Measurements from ENCODE around the gene SLC22A23.

Gene SLC22A23

GRCh38 chr6:3268680-3269079 lies 188.2 kb downstream of the SLC22A23 start:
- no peak for ATAC-seq (ENCODE audit: insufficient read depth, low read depth)
- peaks cover 85% of the 10 kb centered on the region for H3K36me3 ChIP-seq (ENCODE audit: insufficient read depth, low read length)

GRCh38 chr6:3267162-3267561 lies 189.7 kb downstream of the SLC22A23 start:
- ATAC-seq (ENCODE audit: insufficient read depth, low read depth) (no peak), DNase-seq (no peak)
- TF ChIP-seq, protein P1, sequence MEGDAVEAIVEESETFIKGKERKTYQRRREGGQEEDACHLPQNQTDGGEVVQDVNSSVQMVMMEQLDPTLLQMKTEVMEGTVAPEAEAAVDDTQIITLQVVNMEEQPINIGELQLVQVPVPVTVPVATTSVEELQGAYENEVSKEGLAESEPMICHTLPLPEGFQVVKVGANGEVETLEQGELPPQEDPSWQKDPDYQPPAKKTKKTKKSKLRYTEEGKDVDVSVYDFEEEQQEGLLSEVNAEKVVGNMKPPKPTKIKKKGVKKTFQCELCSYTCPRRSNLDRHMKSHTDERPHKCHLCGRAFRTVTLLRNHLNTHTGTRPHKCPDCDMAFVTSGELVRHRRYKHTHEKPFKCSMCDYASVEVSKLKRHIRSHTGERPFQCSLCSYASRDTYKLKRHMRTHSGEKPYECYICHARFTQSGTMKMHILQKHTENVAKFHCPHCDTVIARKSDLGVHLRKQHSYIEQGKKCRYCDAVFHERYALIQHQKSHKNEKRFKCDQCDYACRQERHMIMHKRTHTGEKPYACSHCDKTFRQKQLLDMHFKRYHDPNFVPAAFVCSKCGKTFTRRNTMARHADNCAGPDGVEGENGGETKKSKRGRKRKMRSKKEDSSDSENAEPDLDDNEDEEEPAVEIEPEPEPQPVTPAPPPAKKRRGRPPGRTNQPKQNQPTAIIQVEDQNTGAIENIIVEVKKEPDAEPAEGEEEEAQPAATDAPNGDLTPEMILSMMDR (IDR thresholded peaks at IDR 0.05; ENCODE audit: borderline replicate concordance, extremely low read depth, low read length, poor library complexity, severe bottlenecking) = no peak
- TF ChIP-seq EZH2 (IDR thresholded peaks at IDR 0.05; ENCODE audit: borderline replicate concordance, low read depth, low read length, severe bottlenecking) = no peak
- peaks cover 86% of the 10 kb centered on the region for H3K36me3 ChIP-seq (ENCODE audit: insufficient read depth, low read length)
- H3K9me3 ChIP-seq (ENCODE audit: insufficient read depth, low read length, severe bottlenecking) = no peaks in the 10 kb centered on the region
- H3K4me1 ChIP-seq (ENCODE audit: insufficient read depth, low read length) = peaks cover 14% of the 10 kb centered on the region
- H3K79me2 ChIP-seq (ENCODE audit: insufficient read depth, low read length) = peaks cover 84% of the 10 kb centered on the region
- no peak overlapping the region for H3K27ac ChIP-seq (ENCODE audit: low read length)
- H3K27me3 ChIP-seq (ENCODE audit: insufficient read depth, low read length, poor library complexity) = no peaks in the 10 kb centered on the region
- peaks cover 88% of the 10 kb centered on the region for H4K20me1 ChIP-seq (ENCODE audit: insufficient read depth, low read length)
- H3K4me3 ChIP-seq (ENCODE audit: low read depth in 1 of 2, low read length in 2 of 2) = no peak overlapping the region
- H3K9ac ChIP-seq (ENCODE audit: low read depth, low read length) = no peak overlapping the region
- H3K4me2 ChIP-seq (ENCODE audit: insufficient read depth, low read length) = no peak overlapping the region
- H2AFZ ChIP-seq (ENCODE audit: low read depth, low read length) = no peak overlapping the region

More at GRCh38 chr6:3268680-3269079, 188.2 kb downstream of the SLC22A23 start:
- no peak for DNase-seq
- no peak overlapping the region for H3K9ac ChIP-seq (ENCODE audit: low read depth, low read length)
- H3K27me3 ChIP-seq (ENCODE audit: insufficient read depth, low read length, poor library complexity) = no peaks in the 10 kb centered on the region
- H3K27ac ChIP-seq (ENCODE audit: low read length) = no peak overlapping the region
- H2AFZ ChIP-seq (ENCODE audit: low read depth, low read length) = no peak overlapping the region
- peaks cover 4% of the 10 kb centered on the region; the same call in 1 of the 2 replicates for H3K4me1 ChIP-seq (ENCODE audit: insufficient read depth, low read length)
- H3K4me2 ChIP-seq (ENCODE audit: insufficient read depth, low read length) = no peak overlapping the region
- H3K79me2 ChIP-seq (ENCODE audit: insufficient read depth, low read length) = peaks cover 75% of the 10 kb centered on the region
- peaks cover 87% of the 10 kb centered on the region for H4K20me1 ChIP-seq (ENCODE audit: insufficient read depth, low read length)
- TF ChIP-seq, protein P1 (IDR thresholded peaks at IDR 0.05; ENCODE audit: borderline replicate concordance, extremely low read depth, low read length, poor library complexity, severe bottlenecking) = no peak
- TF ChIP-seq EZH2 (IDR thresholded peaks at IDR 0.05; ENCODE audit: borderline replicate concordance, low read depth, low read length, severe bottlenecking) = no peak
- H3K4me3 ChIP-seq (ENCODE audit: low read depth in 1 of 2, low read length in 2 of 2) = no peak overlapping the region
- H3K9me3 ChIP-seq (ENCODE audit: insufficient read depth, low read length, severe bottlenecking) = no peaks in the 10 kb centered on the region

GRCh38 chr6:3266170-3266569 lies 190.7 kb downstream of the SLC22A23 start:
- no peak for TF ChIP-seq EZH2 (IDR thresholded peaks at IDR 0.05; ENCODE audit: borderline replicate concordance, low read depth, low read length, severe bottlenecking)
- TF ChIP-seq, protein P1 (IDR thresholded peaks at IDR 0.05; ENCODE audit: borderline replicate concordance, extremely low read depth, low read length, poor library complexity, severe bottlenecking) = no peak
- Histone ChIP-seq H3K79me2 (ENCODE audit: insufficient read depth, low read length) (peaks cover 90% of the 10 kb centered on the region), H3K9me3 (ENCODE audit: insufficient read depth, low read length, severe bottlenecking) (no peaks in the 10 kb centered on the region), H3K9ac (ENCODE audit: low read depth, low read length) (no peak overlapping the region), H3K4me2 (ENCODE audit: insufficient read depth, low read length) (no peak overlapping the region), H2AFZ (ENCODE audit: low read depth, low read length) (no peak overlapping the region), H4K20me1 (ENCODE audit: insufficient read depth, low read length) (peaks cover 88% of the 10 kb centered on the region), H3K4me3 (ENCODE audit: low read depth in 1 of 2, low read length in 2 of 2) (no peak overlapping the region), H3K4me1 (ENCODE audit: insufficient read depth, low read length) (peaks cover 24% of the 10 kb centered on the region), H3K36me3 (ENCODE audit: insufficient read depth, low read length) (peaks cover 85% of the 10 kb centered on the region), H3K27ac (ENCODE audit: low read length) (no peak overlapping the region), H3K27me3 (ENCODE audit: insufficient read depth, low read length, poor library complexity) (no peaks in the 10 kb centered on the region)
- no peak for ATAC-seq (ENCODE audit: insufficient read depth, low read depth)
- no peak for DNase-seq

- Histone ChIP-seq H3K79me2 (ENCODE audit: insufficient read depth, low read length) (peaks cover 93% of the 10 kb centered on the region), H3K27me3 (ENCODE audit: insufficient read depth, low read length, poor library complexity) (no peaks in the 10 kb centered on the region), H3K9me3 (ENCODE audit: insufficient read depth, low read length, severe bottlenecking) (no peaks in the 10 kb centered on the region), H3K4me1 (ENCODE audit: insufficient read depth, low read length) (peaks cover 29% of the 10 kb centered on the region), H3K9ac (ENCODE audit: low read depth, low read length) (no peak overlapping the region), H3K27ac (ENCODE audit: low read length) (no peak overlapping the region), H3K4me3 (ENCODE audit: low read depth in 1 of 2, low read length in 2 of 2) (no peak overlapping the region), H3K36me3 (ENCODE audit: insufficient read depth, low read length) (peaks cover 85% of the 10 kb centered on the region), H4K20me1 (ENCODE audit: insufficient read depth, low read length) (peaks cover 88% of the 10 kb centered on the region), H2AFZ (ENCODE audit: low read depth, low read length) (no peak overlapping the region), H3K4me2 (ENCODE audit: insufficient read depth, low read length) (no peak overlapping the region)
- TF ChIP-seq, protein P1 (IDR thresholded peaks at IDR 0.05; ENCODE audit: borderline replicate concordance, extremely low read depth, low read length, poor library complexity, severe bottlenecking) = no peak
- no peak for TF ChIP-seq EZH2 (IDR thresholded peaks at IDR 0.05; ENCODE audit: borderline replicate concordance, low read depth, low read length, severe bottlenecking)
- ATAC-seq (ENCODE audit: insufficient read depth, low read depth) (no peak), DNase-seq (no peak)
Observed at GRCh38 chr6:3265671-3266070, 191.2 kb downstream of the SLC22A23 start.

All from DND-41 (cell line).